ENCODE data around the gene SMG1.
A peak's percentile ranks its signal among the peaks of the same experiment; 100 is the strongest.

Gene SMG1

DNA sequence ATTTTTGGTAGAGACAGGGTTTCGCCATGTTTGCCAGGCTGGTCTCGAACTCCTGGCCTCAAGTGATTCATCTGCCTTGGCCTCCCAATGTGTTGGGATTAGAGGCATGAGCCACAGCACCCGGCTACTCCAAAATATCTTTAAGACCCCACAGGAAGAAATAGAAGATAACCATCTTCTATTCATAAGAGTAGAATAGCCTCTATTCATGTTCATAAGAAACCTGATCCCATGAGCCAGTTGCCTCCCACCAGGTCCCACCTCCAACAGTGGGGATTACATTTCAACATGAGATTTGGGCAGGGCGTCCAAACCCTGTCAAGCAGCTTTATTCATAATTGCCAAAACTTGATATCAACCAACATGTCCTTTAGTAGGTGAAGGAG, 43.6 kb upstream of the SMG1 start:
- Histone ChIP-seq H3K9me3 (ENCODE audit: control insufficient read depth, insufficient read depth, low read depth, low read length) (no peaks in the 10 kb centered on the region), H3K4me1 (ENCODE audit: control insufficient read depth, insufficient read depth, low read length) (no peaks in the 10 kb centered on the region), H3K4me3 (ENCODE audit: low read depth, low read length) (no peak overlapping the region), H3K36me3 (ENCODE audit: control insufficient read depth in 2 of 2, insufficient read depth in 1 of 2, low read length in 2 of 2) (no peaks in the 10 kb centered on the region), H3K27ac (ENCODE audit: extremely low read depth, low read depth, low read length) (no peak overlapping the region)
- POLR2A ChIA-PET, result no interaction called here
- TF ChIP-seq, protein P1, sequence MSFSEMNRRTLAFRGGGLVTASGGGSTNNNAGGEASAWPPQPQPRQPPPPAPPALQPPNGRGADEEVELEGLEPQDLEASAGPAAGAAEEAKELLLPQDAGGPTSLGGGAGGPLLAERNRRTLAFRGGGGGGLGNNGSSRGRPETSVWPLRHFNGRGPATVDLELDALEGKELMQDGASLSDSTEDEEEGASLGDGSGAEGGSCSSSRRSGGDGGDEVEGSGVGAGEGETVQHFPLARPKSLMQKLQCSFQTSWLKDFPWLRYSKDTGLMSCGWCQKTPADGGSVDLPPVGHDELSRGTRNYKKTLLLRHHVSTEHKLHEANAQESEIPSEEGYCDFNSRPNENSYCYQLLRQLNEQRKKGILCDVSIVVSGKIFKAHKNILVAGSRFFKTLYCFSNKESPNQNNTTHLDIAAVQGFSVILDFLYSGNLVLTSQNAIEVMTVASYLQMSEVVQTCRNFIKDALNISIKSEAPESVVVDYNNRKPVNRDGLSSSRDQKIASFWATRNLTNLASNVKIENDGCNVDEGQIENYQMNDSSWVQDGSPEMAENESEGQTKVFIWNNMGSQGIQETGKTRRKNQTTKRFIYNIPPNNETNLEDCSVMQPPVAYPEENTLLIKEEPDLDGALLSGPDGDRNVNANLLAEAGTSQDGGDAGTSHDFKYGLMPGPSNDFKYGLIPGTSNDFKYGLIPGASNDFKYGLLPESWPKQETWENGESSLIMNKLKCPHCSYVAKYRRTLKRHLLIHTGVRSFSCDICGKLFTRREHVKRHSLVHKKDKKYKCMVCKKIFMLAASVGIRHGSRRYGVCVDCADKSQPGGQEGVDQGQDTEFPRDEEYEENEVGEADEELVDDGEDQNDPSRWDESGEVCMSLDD (tag by site-specific recombination; IDR thresholded peaks at IDR 0.05), result no peak
- TF ChIP-seq ZNF660 (tag by site-specific recombination; IDR thresholded peaks at IDR 0.05) (no peak), ZNF174 (tag by site-specific recombination; IDR thresholded peaks at IDR 0.05) (no peak), SCRT2 (tag by site-specific recombination; IDR thresholded peaks at IDR 0.05) (no peak), EGR2 (tag by site-specific recombination; IDR thresholded peaks at IDR 0.05; ENCODE audit: low read depth) (0 out of 2 replicates have a peak, but pooled peaks have one; percentile 16), YY2 (tag by site-specific recombination; IDR thresholded peaks at IDR 0.05) (no peak), ZNF311 (tag by site-specific recombination; IDR thresholded peaks at IDR 0.05; ENCODE audit: borderline replicate concordance) (no peak), ZNF510 (tag by site-specific recombination; IDR thresholded peaks at IDR 0.05; ENCODE audit: insufficient replicate concordance) (no peak), ZNF529 (tag by site-specific recombination; IDR thresholded peaks at IDR 0.05; ENCODE audit: insufficient replicate concordance) (no peak), GLIS1 (tag by site-specific recombination; IDR thresholded peaks at IDR 0.05) (peak; percentile 93), KLF10 (tag by site-specific recombination; IDR thresholded peaks at IDR 0.05) (no peak)
- TF ChIP-seq, protein P2, sequence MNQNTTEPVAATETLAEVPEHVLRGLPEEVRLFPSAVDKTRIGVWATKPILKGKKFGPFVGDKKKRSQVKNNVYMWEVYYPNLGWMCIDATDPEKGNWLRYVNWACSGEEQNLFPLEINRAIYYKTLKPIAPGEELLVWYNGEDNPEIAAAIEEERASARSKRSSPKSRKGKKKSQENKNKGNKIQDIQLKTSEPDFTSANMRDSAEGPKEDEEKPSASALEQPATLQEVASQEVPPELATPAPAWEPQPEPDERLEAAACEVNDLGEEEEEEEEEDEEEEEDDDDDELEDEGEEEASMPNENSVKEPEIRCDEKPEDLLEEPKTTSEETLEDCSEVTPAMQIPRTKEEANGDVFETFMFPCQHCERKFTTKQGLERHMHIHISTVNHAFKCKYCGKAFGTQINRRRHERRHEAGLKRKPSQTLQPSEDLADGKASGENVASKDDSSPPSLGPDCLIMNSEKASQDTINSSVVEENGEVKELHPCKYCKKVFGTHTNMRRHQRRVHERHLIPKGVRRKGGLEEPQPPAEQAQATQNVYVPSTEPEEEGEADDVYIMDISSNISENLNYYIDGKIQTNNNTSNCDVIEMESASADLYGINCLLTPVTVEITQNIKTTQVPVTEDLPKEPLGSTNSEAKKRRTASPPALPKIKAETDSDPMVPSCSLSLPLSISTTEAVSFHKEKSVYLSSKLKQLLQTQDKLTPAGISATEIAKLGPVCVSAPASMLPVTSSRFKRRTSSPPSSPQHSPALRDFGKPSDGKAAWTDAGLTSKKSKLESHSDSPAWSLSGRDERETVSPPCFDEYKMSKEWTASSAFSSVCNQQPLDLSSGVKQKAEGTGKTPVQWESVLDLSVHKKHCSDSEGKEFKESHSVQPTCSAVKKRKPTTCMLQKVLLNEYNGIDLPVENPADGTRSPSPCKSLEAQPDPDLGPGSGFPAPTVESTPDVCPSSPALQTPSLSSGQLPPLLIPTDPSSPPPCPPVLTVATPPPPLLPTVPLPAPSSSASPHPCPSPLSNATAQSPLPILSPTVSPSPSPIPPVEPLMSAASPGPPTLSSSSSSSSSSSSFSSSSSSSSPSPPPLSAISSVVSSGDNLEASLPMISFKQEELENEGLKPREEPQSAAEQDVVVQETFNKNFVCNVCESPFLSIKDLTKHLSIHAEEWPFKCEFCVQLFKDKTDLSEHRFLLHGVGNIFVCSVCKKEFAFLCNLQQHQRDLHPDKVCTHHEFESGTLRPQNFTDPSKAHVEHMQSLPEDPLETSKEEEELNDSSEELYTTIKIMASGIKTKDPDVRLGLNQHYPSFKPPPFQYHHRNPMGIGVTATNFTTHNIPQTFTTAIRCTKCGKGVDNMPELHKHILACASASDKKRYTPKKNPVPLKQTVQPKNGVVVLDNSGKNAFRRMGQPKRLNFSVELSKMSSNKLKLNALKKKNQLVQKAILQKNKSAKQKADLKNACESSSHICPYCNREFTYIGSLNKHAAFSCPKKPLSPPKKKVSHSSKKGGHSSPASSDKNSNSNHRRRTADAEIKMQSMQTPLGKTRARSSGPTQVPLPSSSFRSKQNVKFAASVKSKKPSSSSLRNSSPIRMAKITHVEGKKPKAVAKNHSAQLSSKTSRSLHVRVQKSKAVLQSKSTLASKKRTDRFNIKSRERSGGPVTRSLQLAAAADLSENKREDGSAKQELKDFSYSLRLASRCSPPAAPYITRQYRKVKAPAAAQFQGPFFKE (tag by site-specific recombination; IDR thresholded peaks at IDR 0.05; ENCODE audit: borderline replicate concordance), result no peak
- TF ChIP-seq, protein P3, sequence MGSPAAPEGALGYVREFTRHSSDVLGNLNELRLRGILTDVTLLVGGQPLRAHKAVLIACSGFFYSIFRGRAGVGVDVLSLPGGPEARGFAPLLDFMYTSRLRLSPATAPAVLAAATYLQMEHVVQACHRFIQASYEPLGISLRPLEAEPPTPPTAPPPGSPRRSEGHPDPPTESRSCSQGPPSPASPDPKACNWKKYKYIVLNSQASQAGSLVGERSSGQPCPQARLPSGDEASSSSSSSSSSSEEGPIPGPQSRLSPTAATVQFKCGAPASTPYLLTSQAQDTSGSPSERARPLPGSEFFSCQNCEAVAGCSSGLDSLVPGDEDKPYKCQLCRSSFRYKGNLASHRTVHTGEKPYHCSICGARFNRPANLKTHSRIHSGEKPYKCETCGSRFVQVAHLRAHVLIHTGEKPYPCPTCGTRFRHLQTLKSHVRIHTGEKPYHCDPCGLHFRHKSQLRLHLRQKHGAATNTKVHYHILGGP (tag by site-specific recombination; IDR thresholded peaks at IDR 0.05), result no peak
- TF ChIP-seq, protein P4, sequence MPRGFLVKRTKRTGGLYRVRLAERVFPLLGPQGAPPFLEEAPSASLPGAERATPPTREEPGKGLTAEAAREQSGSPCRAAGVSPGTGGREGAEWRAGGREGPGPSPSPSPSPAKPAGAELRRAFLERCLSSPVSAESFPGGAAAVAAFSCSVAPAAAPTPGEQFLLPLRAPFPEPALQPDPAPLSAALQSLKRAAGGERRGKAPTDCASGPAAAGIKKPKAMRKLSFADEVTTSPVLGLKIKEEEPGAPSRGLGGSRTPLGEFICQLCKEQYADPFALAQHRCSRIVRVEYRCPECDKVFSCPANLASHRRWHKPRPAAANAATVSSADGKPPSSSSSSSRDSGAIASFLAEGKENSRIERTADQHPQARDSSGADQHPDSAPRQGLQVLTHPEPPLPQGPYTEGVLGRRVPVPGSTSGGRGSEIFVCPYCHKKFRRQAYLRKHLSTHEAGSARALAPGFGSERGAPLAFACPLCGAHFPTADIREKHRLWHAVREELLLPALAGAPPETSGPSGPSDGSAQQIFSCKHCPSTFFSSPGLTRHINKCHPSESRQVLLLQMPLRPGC (tag by site-specific recombination; IDR thresholded peaks at IDR 0.05), result no peak
- TF ChIP-seq, protein P5, sequence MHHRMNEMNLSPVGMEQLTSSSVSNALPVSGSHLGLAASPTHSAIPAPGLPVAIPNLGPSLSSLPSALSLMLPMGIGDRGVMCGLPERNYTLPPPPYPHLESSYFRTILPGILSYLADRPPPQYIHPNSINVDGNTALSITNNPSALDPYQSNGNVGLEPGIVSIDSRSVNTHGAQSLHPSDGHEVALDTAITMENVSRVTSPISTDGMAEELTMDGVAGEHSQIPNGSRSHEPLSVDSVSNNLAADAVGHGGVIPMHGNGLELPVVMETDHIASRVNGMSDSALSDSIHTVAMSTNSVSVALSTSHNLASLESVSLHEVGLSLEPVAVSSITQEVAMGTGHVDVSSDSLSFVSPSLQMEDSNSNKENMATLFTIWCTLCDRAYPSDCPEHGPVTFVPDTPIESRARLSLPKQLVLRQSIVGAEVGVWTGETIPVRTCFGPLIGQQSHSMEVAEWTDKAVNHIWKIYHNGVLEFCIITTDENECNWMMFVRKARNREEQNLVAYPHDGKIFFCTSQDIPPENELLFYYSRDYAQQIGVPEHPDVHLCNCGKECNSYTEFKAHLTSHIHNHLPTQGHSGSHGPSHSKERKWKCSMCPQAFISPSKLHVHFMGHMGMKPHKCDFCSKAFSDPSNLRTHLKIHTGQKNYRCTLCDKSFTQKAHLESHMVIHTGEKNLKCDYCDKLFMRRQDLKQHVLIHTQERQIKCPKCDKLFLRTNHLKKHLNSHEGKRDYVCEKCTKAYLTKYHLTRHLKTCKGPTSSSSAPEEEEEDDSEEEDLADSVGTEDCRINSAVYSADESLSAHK (tag by site-specific recombination; IDR thresholded peaks at IDR 0.05), result no peak
- CTCF ChIA-PET, result interaction anchor here (0.5 to 2.8 kb wide), 26 partner anchors 11 to 412 kb away, joined by 3 to 14 read pairs (median 3); no protein-coding TSS in a partner anchor

Measured in HEK293 (cell line).